RKO (cell line): ENCODE results near the gene PTGR1.

Experiments used
- DNase-seq: peaks from one replicate; pipeline ENCODE4 v3.0.0-alpha.2; 2016; ENCODE audit warnings: low spot score

Gene PTGR1

DNA sequence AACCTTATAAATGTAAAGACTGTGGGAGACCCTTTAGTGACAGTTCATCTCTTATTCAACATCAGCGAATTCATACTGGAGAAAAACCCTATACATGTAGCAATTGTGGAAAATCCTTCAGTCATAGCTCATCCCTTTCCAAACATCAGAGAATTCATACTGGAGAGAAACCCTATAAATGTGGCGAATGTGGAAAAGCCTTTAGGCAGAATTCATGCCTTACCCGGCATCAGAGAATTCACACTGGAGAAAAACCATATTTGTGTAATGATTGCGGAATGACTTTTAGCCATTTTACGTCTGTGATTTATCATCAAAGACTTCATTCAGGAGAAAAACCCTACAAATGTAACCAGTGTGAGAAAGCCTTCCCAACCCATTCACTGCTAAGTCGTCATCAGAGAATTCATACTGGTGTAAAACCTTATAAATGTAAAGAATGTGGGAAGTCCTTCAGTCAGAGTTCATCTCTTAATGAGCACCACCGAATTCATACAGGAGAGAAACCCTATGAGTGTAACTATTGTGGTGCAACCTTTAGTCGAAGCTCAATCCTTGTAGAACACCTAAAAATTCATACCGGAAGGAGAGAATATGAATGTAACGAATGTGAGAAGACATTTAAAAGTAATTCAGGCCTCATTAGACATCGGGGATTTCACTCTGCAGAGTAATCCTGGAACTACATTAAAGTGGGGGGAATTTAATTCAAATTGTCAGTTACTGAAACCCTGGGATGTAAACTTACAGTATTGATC lies 56.8 kb downstream of the PTGR1 start:
- no peak for DNase-seq

DNA sequence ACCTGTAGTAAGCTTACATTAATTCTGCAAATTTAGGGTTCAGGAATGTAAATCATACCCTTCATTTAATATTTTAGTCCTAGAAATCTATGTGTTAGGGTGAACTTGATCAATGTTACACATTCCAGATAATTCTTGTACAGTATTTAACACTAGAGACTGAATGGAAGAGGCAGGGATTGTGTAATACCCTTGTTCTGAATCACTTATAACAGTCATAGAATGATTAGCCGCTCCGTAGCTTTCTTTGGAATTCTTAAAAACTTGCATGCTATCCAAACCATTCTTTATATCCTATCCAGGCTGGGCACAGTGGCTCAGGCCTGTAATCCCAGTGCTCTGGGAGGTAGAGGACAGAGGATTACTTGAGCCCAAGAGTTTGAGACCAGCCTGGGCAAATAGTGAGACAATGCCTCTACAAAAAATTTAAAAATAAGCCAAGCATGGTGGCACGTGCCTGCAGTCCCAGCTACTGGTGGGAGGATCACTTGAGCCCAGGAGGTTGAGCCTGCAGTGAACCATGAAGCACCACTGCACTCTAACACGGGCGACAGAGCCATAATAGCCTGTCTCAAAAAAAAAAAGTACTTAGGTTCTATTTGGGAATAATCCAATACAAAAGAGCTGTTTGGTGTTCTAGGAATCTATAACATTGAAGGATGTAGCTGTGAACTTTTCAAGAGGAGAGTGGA lies 66.2 kb downstream of the PTGR1 start:
- peak; percentile 28 for DNase-seq

DNA sequence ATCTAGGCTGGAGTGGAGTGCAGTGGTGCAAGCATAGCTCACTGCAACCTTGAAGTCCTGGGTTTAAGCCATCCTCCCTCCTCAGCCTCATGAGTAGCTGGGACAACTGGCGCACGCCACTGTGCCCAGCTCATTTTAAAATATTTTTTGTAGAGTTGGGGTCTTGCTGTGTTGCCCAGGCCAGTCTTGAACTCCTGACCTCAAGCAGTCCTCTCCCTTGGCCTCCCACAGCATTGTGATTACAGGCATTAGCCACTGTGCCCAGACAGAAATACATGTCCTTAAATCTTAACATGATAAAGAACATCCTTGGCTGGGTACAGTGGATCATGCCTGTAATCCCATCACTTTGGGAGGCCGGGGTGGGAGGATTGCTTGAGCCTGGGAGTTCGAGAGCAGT lies 67.7 kb downstream of the PTGR1 start:
- DNase-seq: no peak

DNA sequence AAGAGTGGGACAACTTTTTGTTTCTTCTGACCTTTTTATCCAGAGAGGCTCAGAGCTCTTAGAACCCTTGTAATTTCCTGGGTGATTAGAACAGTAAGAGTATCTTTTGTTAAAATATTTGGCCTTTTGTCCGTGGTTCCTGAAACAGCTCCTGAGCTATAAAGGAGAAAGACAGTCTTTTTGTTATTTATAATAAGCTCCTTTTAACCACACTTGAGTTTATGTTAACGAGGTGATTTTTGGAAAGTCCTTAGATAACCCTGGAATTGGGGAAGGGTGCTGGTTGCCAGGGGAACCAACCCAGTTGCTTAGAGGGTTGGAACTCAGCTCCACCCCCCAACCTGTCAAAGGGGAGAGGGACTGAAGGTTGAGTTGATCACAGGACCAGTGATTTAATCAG lies 69.7 kb downstream of the PTGR1 start:
- no peak for DNase-seq

DNA sequence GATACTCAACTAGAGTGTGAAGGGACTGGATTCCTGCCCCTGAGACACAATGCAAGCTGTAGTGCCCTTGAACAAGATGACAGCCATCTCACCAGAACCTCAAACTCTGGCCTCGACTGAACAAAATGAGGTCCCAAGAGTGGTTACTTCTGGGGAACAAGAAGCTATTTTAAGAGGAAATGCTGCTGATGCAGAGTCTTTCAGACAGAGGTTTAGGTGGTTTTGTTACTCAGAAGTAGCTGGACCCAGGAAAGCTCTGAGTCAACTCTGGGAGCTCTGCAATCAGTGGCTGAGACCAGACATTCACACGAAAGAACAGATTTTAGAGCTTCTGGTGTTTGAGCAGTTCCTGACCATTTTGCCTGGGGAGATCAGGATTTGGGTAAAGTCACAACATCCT lies 72.1 kb downstream of the PTGR1 start:
- DNase-seq: peak; percentile 49

DNA sequence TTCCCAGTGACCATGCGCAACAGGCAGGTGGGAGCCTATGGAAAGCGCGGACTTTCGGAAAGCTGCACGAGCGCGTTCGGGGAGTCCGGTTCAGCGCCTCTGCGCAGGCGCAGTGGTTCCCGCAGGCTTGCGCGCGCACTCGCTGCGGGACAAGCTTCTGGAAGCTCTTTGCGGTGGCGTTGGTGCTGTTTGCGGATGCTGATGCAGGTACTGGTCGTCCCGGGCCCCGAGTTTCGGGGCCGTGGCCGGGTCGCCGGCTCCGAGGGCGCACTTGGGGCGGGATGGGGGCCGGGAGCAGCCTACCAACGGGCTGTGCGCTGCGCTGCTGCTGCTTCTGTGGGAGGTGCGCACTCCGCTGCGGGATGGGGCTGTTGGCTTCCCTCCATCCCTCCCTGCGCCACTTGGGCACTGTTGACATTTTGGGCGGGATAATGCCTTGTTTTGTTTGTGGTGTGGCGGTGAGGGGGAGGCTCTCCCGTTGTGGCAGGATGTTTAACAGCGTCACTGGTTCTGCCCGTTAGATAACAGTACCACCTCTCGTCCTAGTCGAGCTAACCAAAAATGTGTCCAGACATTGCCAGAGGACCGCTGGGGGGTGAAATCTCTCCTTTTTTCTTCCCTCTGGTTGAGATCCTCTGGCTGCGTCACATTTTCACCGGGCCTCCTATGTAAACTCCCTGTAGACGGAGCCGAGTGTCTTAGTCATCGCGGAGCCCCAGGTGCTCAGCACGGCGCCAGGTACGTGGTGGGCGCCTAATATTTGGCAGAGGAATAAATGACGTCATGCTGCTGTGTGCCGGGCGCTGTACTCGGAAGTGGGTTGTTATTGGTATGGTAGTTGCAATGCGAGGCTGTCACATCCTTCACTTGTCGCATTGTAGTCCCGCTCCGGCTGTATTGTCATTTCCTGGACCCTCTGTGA lies 74.1 kb downstream of the PTGR1 start, which contains the start of gene ZNF483:
Gene ZNF483 (plus strand): TSS at position 124 of the 922 bp plus-strand sequence. CDS start 2,217 bp downstream, outside the sequence.
- DNase-seq: peak; percentile 79

DNA sequence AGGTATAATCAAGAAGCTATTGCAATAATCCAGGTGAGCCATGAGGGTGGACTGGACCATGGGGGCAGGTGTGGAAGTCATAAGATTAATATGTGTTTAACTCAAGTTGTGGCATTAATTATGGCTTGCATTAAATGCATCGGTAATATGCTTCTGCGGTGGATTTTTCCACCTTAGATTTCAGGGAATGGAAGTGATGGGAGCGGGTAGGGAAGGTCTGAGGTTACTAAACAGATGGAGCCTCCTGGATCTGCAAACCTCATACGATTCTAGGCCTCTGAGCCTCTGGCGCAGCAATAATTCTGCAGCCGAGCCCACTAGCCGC lies 74.8 kb downstream of the PTGR1 start:
- DNase-seq: no peak

DNA sequence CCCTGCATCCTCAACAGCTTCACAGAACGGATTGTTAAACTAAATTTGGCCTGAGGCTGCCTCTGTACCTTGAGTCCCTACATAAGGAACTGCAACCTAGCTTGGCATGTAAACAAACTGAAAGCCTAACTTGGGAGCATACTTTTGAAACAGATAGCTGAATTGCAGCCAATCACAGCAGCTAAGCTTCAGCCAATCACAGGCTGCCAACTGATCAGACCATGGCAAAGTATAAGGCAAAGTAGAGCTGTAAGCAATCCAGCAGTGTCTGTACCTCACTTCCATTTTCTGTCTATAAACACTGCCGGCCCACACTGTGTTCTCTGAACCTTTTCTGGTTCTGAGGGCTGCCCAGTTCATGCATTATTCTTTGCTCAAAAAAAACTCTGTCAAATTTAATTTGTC lies 83.4 kb downstream of the PTGR1 start:
- DNase-seq: peak; percentile 69

DNA sequence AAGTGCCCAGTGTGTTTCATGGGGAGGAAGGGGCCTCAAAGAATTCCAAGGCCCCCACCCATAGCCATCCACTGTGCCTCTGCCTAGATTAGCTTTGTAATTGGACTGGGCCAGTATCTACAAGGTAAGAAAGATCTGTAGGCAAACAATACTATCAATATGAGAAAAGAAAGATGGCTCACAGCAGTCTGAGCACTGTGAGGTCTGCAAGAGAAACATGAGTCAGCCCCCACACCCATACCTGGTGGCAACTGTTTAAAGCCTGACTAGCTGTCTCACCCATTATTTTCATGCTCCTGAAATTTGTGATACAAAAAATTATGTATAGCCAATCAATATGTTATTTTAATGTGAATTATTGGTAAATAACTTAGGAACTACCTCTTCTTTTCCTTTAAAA lies 84.5 kb downstream of the PTGR1 start:
- DNase-seq: no peak
